GM23248 (cell line): ENCODE data around the gene HDHD2. TPM values are rescaled to one million over a fixed set of nuclear protein-coding genes. Genes with fewer than 3 reads are reported as not detected.

ENCODE experiments used
- DNase-seq: peaks from one replicate; pipeline ENCODE4 v3.0.0-alpha.2; 2015
- H2AFZ ChIP-seq: fragments of 200-600 bp; sonication (generic); 2 replicates; pipeline ENCODE4 v1.6.1; 2016; ENCODE audit warnings: antibody characterized with exemption
- H3F3A ChIP-seq: fragments of 200-600 bp; sonication (generic); 2 replicates; pipeline ENCODE4 v1.6.1; 2016; ENCODE audit warnings: mild to moderate bottlenecking, antibody characterized with exemption, mixed run types; ENCODE audit not compliant: insufficient read depth
- H3K27ac ChIP-seq: fragments of 200-600 bp; sonication (generic); 2 replicates; pipeline ENCODE4 v1.5.1; 2016; ENCODE audit warnings: mild to moderate bottlenecking
- H3K27me3 ChIP-seq: fragments of 200-600 bp; sonication (generic); replicated peaks from 2 replicates; pipeline ENCODE4 v1.6.1; 2016; ENCODE audit warnings: mild to moderate bottlenecking; ENCODE audit not compliant: insufficient read depth
- H3K36me3 ChIP-seq: fragments of 200-600 bp; sonication (generic); 2 replicates; pipeline ENCODE4 v1.6.1; 2016; ENCODE audit warnings: low read depth, mild to moderate bottlenecking
- H3K4me1 ChIP-seq: fragments of 200-600 bp; sonication (generic); 2 replicates; pipeline ENCODE4 v1.6.1; 2016; ENCODE audit warnings: mild to moderate bottlenecking; ENCODE audit not compliant: insufficient read depth
- H3K4me2 ChIP-seq: fragments of 200-600 bp; sonication (generic); one replicate; pipeline ENCODE4 v1.6.1; 2016; ENCODE audit warnings: mild to moderate bottlenecking; ENCODE audit not compliant: unreplicated experiment
- H3K4me3 ChIP-seq: fragments of 200-600 bp; sonication (generic); 2 replicates; pipeline ENCODE4 v1.5.1; 2016; ENCODE audit warnings: mild to moderate bottlenecking
- H3K79me2 ChIP-seq: fragments of 200-600 bp; sonication (generic); 2 replicates; pipeline ENCODE4 v1.6.1; 2016; ENCODE audit warnings: mild to moderate bottlenecking; ENCODE audit not compliant: insufficient read depth
- H3K9ac ChIP-seq: fragments of 200-600 bp; sonication (generic); 2 replicates; pipeline ENCODE4 v1.6.1; 2016; ENCODE audit warnings: mild to moderate bottlenecking
- H3K9me2 ChIP-seq: fragments of 200-600 bp; sonication (generic); 2 replicates; pipeline ENCODE4 v1.6.1; 2016; ENCODE audit warnings: mixed run types, mild to moderate bottlenecking, moderate library complexity; ENCODE audit not compliant: insufficient read depth
- H3K9me3 ChIP-seq: fragments of 200-600 bp; sonication (generic); one replicate; pipeline ENCODE4 v1.6.1; 2017; ENCODE audit warnings: low read depth
- H4K20me1 ChIP-seq: fragments of 200-600 bp; sonication (generic); 2 replicates; pipeline ENCODE4 v1.6.0; 2016; ENCODE audit not compliant: insufficient read depth
- EZH2 ChIP-seq: fragments of 200-600 bp; sonication (generic); IDR thresholded peaks from 2 replicates; pipeline ENCODE4 v1.6.1; 2018; ENCODE audit warnings: antibody characterized with exemption, mild to moderate bottlenecking; ENCODE audit not compliant: insufficient read depth, poor library complexity, severe bottlenecking
- EZH2phosphoT487 ChIP-seq: fragments of 200-600 bp; sonication (generic); IDR thresholded peaks from 2 replicates; pipeline ENCODE4 v1.6.1; 2018; ENCODE audit warnings: antibody characterized with exemption, moderate library complexity, mild to moderate bottlenecking, low read depth; ENCODE audit not compliant: insufficient read depth
- WGBS, 2 experiments: methylation state at CpG; one replicate each; pipeline ENCODE4 v1.1.6; 2015 to 2017; ENCODE audit warnings: low lambda C conversion rate in 2 of 2, low coverage in 1 of 2; ENCODE audit errors: missing lambda C conversion rate in 2 of 2; 5-methylcytosine and 5-hydroxymethylcytosine counted together
- in situ Hi-C: fragments of 300-500 bp; cut with MboI; formaldehyde crosslinking; loops from 2 replicates; pipeline ENCODE4 v1.15.0; 2020
- polyA plus RNA-seq: library from polyadenylated mRNA; unstranded; fragments of >200 nt; fragmentation: Nextera tagmentation; extraction: Ambion mirVana; gene quantifications from 2 replicates; pipeline ENCODE4 v1.2.1, GENCODE V29; 2016
- total RNA-seq: library from RNA; depleted of rRNA; stranded (reverse); fragments of >200 nt; shearing (Covaris generic); gene quantifications from 2 replicates; pipeline ENCODE4 v1.2.3, GENCODE V29; 2014

Gene HDHD2
- total and polyA plus RNA-seq, 2 experiments from 2014 or later = 14.2 to 25.4 TPM

- Histone ChIP-seq H2AFZ (no peak overlapping the region), H3K36me3 (no peaks in the 10 kb centered on the region; the same call in 1 of the 2 replicates), H3F3A (no peaks in the 10 kb centered on the region), H3K9me3 (no peaks in the 10 kb centered on the region), H3K4me1 (no peaks in the 10 kb centered on the region), H3K27me3 (no peaks in the 10 kb centered on the region), H3K9ac (no peak overlapping the region), H3K4me3 (no peak overlapping the region), H3K27ac (no peak overlapping the region), H3K9me2 (no peaks in the 10 kb centered on the region), H3K4me2 (no peak overlapping the region), H3K79me2 (no peaks in the 10 kb centered on the region), H4K20me1 (no peaks in the 10 kb centered on the region)
- 24 to 25% methylated on average over 12 of the region's 12 CpGs for WGBS, 2 experiments
- TF ChIP-seq EZH2 (no peak), EZH2phosphoT487 (no peak)
- in situ Hi-C loops = no loop called here
- DNase-seq = peak; percentile 71
These were observed 50.0 kb downstream of the HDHD2 start for GRCh38 chr18:47100212-47100831.

GRCh38 chr18:47095810-47096209, 54.5 kb downstream of the HDHD2 start:
- Histone ChIP-seq H3K9ac (no peak overlapping the region), H3K36me3 (no peaks in the 10 kb centered on the region), H3K27ac (no peak overlapping the region), H2AFZ (no peak overlapping the region), H4K20me1 (no peaks in the 10 kb centered on the region), H3K79me2 (no peaks in the 10 kb centered on the region), H3K4me2 (no peak overlapping the region), H3F3A (no peaks in the 10 kb centered on the region), H3K4me3 (no peak overlapping the region), H3K4me1 (no peaks in the 10 kb centered on the region), H3K27me3 (no peaks in the 10 kb centered on the region), H3K9me3 (no peaks in the 10 kb centered on the region), H3K9me2 (no peaks in the 10 kb centered on the region)
- 76 to 88% methylated on average over 3 of the region's 3 CpGs for WGBS, 2 experiments
- no peak for TF ChIP-seq EZH2
- TF ChIP-seq EZH2phosphoT487 = no peak
- in situ Hi-C loops = no loop called here
- DNase-seq = no peak

DNA sequence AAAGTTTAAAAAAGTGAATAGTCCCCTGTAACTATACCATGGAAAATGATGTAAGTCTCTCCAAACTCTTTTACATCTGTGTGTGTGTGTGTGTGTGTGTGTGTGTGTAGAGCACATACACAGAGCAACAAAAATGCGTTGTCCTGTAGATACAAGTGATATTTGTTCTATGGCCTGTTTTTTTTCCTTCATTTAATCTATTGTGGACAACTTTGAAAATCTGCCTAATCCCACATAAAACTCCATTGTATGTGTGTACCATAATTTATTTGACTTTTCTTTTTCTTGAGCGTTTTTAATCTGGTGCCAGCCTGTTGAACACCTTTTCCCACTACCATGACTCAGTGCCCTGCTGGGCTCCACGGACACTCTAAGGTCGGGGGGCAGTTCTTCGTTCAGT, 62.6 kb downstream of the HDHD2 start:
- Histone ChIP-seq H3K4me3 (no peak overlapping the region), H3K4me1 (no peaks in the 10 kb centered on the region), H3K9me2 (no peaks in the 10 kb centered on the region), H3K27ac (no peak overlapping the region), H3K36me3 (no peaks in the 10 kb centered on the region), H4K20me1 (no peaks in the 10 kb centered on the region), H2AFZ (no peak overlapping the region), H3K27me3 (no peaks in the 10 kb centered on the region), H3K9ac (no peak overlapping the region), H3F3A (no peaks in the 10 kb centered on the region), H3K79me2 (no peaks in the 10 kb centered on the region), H3K4me2 (no peak overlapping the region), H3K9me3 (no peaks in the 10 kb centered on the region)
- in situ Hi-C loops = no loop called here
- TF ChIP-seq EZH2phosphoT487 (no peak), EZH2 (no peak)
- WGBS, 2 experiments = 86 to 88% methylated on average over 5 of the region's 5 CpGs
- no peak for DNase-seq

GRCh38 chr18:47081578-47081977, 68.7 kb downstream of the HDHD2 start:
- no peak for TF ChIP-seq EZH2
- Histone ChIP-seq H2AFZ (no peak overlapping the region), H3F3A (no peaks in the 10 kb centered on the region), H3K27ac (no peak overlapping the region), H3K27me3 (no peaks in the 10 kb centered on the region), H3K4me3 (no peak overlapping the region), H3K9ac (no peak overlapping the region), H3K9me2 (no peaks in the 10 kb centered on the region), H3K4me2 (no peak overlapping the region), H3K79me2 (no peaks in the 10 kb centered on the region), H3K36me3 (no peaks in the 10 kb centered on the region), H3K4me1 (no peaks in the 10 kb centered on the region), H3K9me3 (no peaks in the 10 kb centered on the region), H4K20me1 (no peaks in the 10 kb centered on the region)
- 80 to 85% methylated on average over 2 of the region's 2 CpGs for WGBS, 2 experiments
- DNase-seq = peak; percentile 12
- in situ Hi-C loops = no loop called here

DNA sequence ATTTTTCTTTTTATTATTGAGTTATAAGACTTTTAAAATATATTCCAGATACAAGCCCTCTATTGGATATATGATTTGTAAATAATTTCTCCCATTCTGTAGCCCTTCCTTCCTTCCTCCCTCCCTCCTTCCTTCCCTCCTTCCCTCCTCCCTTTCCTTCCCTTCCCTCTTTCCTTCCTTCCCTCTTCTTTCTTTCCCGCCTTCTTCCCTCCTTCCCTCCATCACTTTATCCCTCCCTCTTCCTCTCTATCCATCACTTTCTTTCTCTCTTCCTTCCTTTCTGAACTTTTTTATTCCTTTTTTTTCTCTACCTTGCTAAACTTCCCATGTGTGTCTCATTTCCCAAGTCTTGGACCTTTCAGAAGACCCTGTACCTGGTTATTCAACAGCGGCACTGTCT, 69.4 kb downstream of the HDHD2 start:
- Histone ChIP-seq H3K9me3 (no peaks in the 10 kb centered on the region), H3K4me3 (no peak overlapping the region), H3K36me3 (no peaks in the 10 kb centered on the region), H4K20me1 (no peaks in the 10 kb centered on the region), H3K79me2 (no peaks in the 10 kb centered on the region), H3K27me3 (no peaks in the 10 kb centered on the region), H3K9ac (no peak overlapping the region), H3K27ac (no peak overlapping the region), H3F3A (no peaks in the 10 kb centered on the region), H2AFZ (no peak overlapping the region), H3K4me2 (no peak overlapping the region), H3K9me2 (no peaks in the 10 kb centered on the region), H3K4me1 (no peaks in the 10 kb centered on the region)
- WGBS, 2 experiments = 94 to 100% methylated on average over 2 of the region's 2 CpGs
- no peak for TF ChIP-seq EZH2phosphoT487
- TF ChIP-seq EZH2 = no peak
- DNase-seq = no peak
- in situ Hi-C loops = no loop called here
